GM12874 (cell line): ENCODE data around the gene RHOT2.

ENCODE experiments used
- TF ChIP-seq, protein P1 (sequence below): IDR thresholded peaks from 2 replicates; pipeline ENCODE4 v1.5.1; 2011; ENCODE audit warnings: low read depth, mild to moderate bottlenecking, control low read depth, low read length, moderate library complexity; ENCODE audit not compliant: insufficient read depth

Gene RHOT2

GRCh38 chr16:669666-670065 is 1.7 kb downstream of the RHOT2 start:
- TF ChIP-seq, protein P1, sequence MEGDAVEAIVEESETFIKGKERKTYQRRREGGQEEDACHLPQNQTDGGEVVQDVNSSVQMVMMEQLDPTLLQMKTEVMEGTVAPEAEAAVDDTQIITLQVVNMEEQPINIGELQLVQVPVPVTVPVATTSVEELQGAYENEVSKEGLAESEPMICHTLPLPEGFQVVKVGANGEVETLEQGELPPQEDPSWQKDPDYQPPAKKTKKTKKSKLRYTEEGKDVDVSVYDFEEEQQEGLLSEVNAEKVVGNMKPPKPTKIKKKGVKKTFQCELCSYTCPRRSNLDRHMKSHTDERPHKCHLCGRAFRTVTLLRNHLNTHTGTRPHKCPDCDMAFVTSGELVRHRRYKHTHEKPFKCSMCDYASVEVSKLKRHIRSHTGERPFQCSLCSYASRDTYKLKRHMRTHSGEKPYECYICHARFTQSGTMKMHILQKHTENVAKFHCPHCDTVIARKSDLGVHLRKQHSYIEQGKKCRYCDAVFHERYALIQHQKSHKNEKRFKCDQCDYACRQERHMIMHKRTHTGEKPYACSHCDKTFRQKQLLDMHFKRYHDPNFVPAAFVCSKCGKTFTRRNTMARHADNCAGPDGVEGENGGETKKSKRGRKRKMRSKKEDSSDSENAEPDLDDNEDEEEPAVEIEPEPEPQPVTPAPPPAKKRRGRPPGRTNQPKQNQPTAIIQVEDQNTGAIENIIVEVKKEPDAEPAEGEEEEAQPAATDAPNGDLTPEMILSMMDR: no peak

- TF ChIP-seq, protein P1: no peak
These were observed 2.8 kb downstream of the RHOT2 start for GRCh38 chr16:670485-671352.

DNA sequence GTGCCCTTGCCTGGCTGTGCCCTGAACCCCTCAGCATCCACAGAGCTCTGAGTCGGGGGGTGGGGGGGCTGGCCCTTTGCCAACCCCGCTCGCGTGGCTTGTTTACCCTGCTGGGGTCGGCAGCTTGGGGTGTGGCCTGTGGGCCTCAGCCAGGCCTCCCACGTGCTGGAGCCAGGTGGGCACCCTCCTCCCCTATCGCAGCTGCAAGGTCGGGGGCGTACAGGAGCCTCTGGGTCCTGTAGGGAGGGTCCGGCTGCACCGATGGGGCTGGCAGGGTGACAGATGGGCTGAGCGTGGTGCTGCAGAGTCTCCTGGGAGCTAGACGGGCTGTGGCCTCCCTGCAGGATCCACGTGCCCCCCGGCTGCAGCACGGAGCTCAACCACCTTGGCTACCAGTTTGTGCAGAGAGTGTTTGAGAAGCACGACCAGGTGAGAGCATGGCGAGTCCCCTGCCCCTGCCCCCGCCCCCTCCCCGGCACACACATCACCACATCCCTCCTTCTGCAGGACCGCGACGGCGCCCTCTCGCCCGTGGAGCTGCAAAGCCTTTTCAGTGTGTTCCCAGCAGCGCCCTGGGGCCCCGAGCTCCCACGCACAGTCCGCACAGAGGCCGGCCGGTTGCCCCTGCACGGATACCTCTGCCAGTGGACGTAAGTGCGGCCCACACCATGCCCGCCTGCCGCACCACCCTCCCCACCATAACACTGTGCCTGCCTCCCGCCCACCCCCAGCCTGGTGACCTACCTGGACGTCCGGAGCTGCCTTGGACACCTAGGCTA is 3.6 kb downstream of the RHOT2 start:
- TF ChIP-seq, protein P1: no peak

DNA sequence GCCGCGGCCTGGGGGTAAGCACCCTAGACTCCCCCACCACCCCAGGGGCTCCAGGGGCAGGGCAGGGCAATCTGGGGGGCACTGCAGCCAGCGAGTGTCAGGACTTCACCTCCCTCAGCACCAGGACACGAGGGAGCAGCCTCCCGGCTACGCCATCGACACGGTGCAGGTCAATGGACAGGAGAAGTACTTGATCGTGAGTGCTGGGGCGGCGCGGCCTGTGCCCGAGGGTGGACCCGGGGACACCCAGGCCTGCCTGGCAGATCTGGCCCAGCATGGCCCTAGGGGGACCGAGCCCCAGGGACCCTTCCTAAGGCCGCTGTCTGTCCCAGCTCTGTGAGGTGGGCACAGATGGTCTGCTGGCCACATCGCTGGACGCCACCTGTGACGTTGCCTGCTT is 4.4 kb downstream of the RHOT2 start:
- TF ChIP-seq, protein P1: no peak

- TF ChIP-seq, protein P1: no peak
These were observed 4.9 kb downstream of the RHOT2 start for GRCh38 chr16:672851-673250.

DNA sequence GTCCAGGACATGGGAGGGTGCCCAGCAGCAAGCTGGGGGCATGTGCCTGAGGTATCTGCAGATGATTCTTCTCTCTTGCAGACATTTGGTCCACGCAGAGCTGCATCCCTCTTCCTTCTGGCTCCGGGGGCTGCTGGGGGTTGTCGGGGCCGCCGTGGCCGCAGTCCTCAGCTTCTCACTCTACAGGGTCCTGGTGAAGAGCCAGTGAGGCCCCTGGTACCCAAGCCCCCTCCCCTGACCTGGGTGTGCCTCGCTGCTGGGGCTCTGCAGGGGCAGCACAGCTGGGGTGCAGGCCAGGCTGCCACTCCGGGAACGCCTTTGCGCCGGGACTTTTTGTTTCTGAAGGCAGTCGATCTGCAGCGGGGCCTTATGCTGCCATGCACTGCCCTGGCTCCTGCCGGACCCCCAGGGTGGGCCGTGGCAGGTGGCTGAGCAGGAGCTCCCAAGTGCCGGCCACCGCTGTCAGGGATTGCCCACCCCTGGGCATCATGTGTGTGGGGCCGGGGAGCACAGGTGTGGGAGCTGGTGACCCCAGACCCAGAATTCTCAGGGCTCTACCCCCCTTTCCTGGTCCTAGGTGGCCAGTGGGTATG is 5.6 kb downstream of the RHOT2 start:
- TF ChIP-seq, protein P1: no peak
